ENCODE measurements around the gene TRIO.
A peak's percentile ranks its signal among the peaks of the same experiment; 100 is the strongest.

TRIO gene

GRCh38 chr5:14438195-14438606, 295.1 kb downstream of the TRIO start:
- no peak for DNase-seq (ENCODE audit: low spot score)

- no peak for DNase-seq (ENCODE audit: low spot score)
Measured at GRCh38 chr5:14439087-14439871, 296.1 kb downstream of the TRIO start.

GRCh38 chr5:14440223-14440581, 297.1 kb downstream of the TRIO start:
- peak; percentile 35 for DNase-seq (ENCODE audit: low spot score)

- DNase-seq (ENCODE audit: low spot score), result peak; percentile 86
Measured at GRCh38 chr5:14440582-14441431, 297.7 kb downstream of the TRIO start.

GRCh38 chr5:14441641-14442040, 298.5 kb downstream of the TRIO start:
- no peak for DNase-seq (ENCODE audit: low spot score)

- no peak for DNase-seq (ENCODE audit: low spot score)
Measured at GRCh38 chr5:14442536-14442935, 299.4 kb downstream of the TRIO start.

- no peak for DNase-seq (ENCODE audit: low spot score)
Measured at GRCh38 chr5:14443671-14444093, 300.5 kb downstream of the TRIO start.

- no peak for DNase-seq (ENCODE audit: low spot score)
Measured at GRCh38 chr5:14444161-14444560, 301.0 kb downstream of the TRIO start.

- no peak for DNase-seq (ENCODE audit: low spot score)
Measured at GRCh38 chr5:14445013-14445412, 301.9 kb downstream of the TRIO start.

- DNase-seq (ENCODE audit: low spot score), result peak; percentile 59
Measured at GRCh38 chr5:14445576-14446290, 302.6 kb downstream of the TRIO start.

- no peak for DNase-seq (ENCODE audit: low spot score)
Measured at GRCh38 chr5:14447958-14448911, 305.1 kb downstream of the TRIO start.

- DNase-seq (ENCODE audit: low spot score), result peak; percentile 76
Measured at GRCh38 chr5:14449052-14449661, 306.0 kb downstream of the TRIO start.

- DNase-seq (ENCODE audit: low spot score), result peak; percentile 82
Measured at GRCh38 chr5:14450018-14450524, 306.9 kb downstream of the TRIO start.

- no peak for DNase-seq (ENCODE audit: low spot score)
Measured at GRCh38 chr5:14450742-14451141, 307.6 kb downstream of the TRIO start.

GRCh38 chr5:14451871-14452270, 308.7 kb downstream of the TRIO start:
- no peak for DNase-seq (ENCODE audit: low spot score)

- peak; percentile 42 for DNase-seq (ENCODE audit: low spot score)
Measured at GRCh38 chr5:14452685-14453454, 309.7 kb downstream of the TRIO start.

GRCh38 chr5:14453481-14453880, 310.3 kb downstream of the TRIO start:
- DNase-seq (ENCODE audit: low spot score), result peak; percentile 55

- no peak for DNase-seq (ENCODE audit: low spot score)
Measured at GRCh38 chr5:14455814-14456321, 312.7 kb downstream of the TRIO start.

GRCh38 chr5:14457476-14457875, 314.3 kb downstream of the TRIO start:
- DNase-seq (ENCODE audit: low spot score), result no peak

GRCh38 chr5:14458414-14458813, 315.3 kb downstream of the TRIO start:
- DNase-seq (ENCODE audit: low spot score), result no peak
